ENCODE data around the gene JPH2. TPM values are rescaled to one million over a fixed set of nuclear protein-coding genes. Genes with fewer than 3 reads are reported as not detected.

JPH2 gene
- total and polyA plus RNA-seq, 10 of the 15 experiments (the other 5 are each of a cell fraction or from before 2014, with no cell fraction given): 0.16 TPM; not detected in 9

GRCh38 chr20:44085616-44086434, 101.2 kb downstream of the JPH2 start:
- Histone ChIP-seq H3K27ac (ENCODE audit: control insufficient read depth, insufficient read depth) (no peak overlapping the region), H3K4me1 (ENCODE audit: control insufficient read depth, insufficient read depth, low read length) (peaks cover 8% of the 10 kb centered on the region), H3K36me3 (ENCODE audit: control insufficient read depth in 2 of 2, insufficient read depth in 2 of 2, low read length in 1 of 2) (no peaks in the 10 kb centered on the region), H3K9ac (ENCODE audit: control insufficient read depth, insufficient read depth, low read length) (no peak overlapping the region), H2AFZ (ENCODE audit: control insufficient read depth, low read depth, low read length) (no peak overlapping the region), H3K79me2 (ENCODE audit: control insufficient read depth, insufficient read depth, low read length) (no peaks in the 10 kb centered on the region), H3K4me3 (no peak overlapping the region), H3K9me3 (replicated peaks; ENCODE audit: control insufficient read depth, insufficient read depth, low read length) (no peaks in the 10 kb centered on the region), H3K27me3 (replicated peaks in 1 of 2; ENCODE audit: control insufficient read depth in 2 of 2, insufficient read depth in 2 of 2, low read length in 1 of 2) (no peaks in the 10 kb centered on the region), H3K4me2 (ENCODE audit: control insufficient read depth, insufficient read depth) (no peak overlapping the region), H4K20me1 (ENCODE audit: control insufficient read depth, insufficient read depth) (no peaks in the 10 kb centered on the region)
- SMC1A ChIA-PET (ENCODE audit: uncharacterized antibody, unreplicated experiment): no interaction called here
- DNase-seq (ENCODE audit: low read depth, low spot score) (no peak), ATAC-seq (no peak), FAIRE-seq (no peak)
- intact Hi-C loops (cut with micrococcal nuclease; ENCODE audit: unreplicated experiment) (no loop called here), in situ Hi-C loops (cut with MboI) (no loop called here)
- CTCF ChIA-PET: interaction anchor here (0.7 to 2.2 kb wide), 4 partner anchors 336 to 548 kb away, joined by 3 to 5 read pairs (median 4); no protein-coding TSS in a partner anchor
- POLR2A ChIA-PET: interaction anchor here (0.6 kb wide), 1 partner anchor 413 kb away, joined by 3 read pairs; no protein-coding TSS in a partner anchor
- WGBS (ENCODE audit: insufficient coverage, insufficient replicate concordance, low lambda C conversion rate, missing lambda C conversion rate): 60% methylated on average over 17 of the region's 17 CpGs
- no TSS peak for BruUV-seq (replicated peaks)
- RAD21 ChIA-PET (ENCODE audit: unreplicated experiment): no interaction called here
- no peak for TF ChIP-seq ZNF274 (IDR thresholded peaks at IDR 0.05; ENCODE audit: insufficient read depth, insufficient read length)
- no peak for TF ChIP-seq SP1 (IDR thresholded peaks at IDR 0.05; ENCODE audit: low read depth, low read length)
- no peak for TF ChIP-seq CHD4 (IDR thresholded peaks at IDR 0.05)
- TF ChIP-seq CEBPZ (IDR thresholded peaks at IDR 0.05; ENCODE audit: low read depth, low read length): no peak
- no peak for TF ChIP-seq EP300 (IDR thresholded peaks at IDR 0.05; ENCODE audit: borderline replicate concordance in 1 of 2, control insufficient read depth in 1 of 2, low read depth in 2 of 2, low read length in 2 of 2)
- TF ChIP-seq POLR2AphosphoS2 (IDR thresholded peaks at IDR 0.05; ENCODE audit: low read depth, low read length): no peak
- TF ChIP-seq CBX5 (IDR thresholded peaks at IDR 0.05; ENCODE audit: low read depth): no peak
- TF ChIP-seq ATF3 (IDR thresholded peaks at IDR 0.05; ENCODE audit: borderline replicate concordance, extremely low read depth, low read depth, low read length): no peak
- no peak for TF ChIP-seq IRF4 (IDR thresholded peaks at IDR 0.05; ENCODE audit: low read depth, low read length)
- no peak for TF ChIP-seq JUND (IDR thresholded peaks at IDR 0.05; ENCODE audit: low read depth, low read length)
- no peak for TF ChIP-seq SUZ12 (IDR thresholded peaks at IDR 0.05; ENCODE audit: unreplicated experiment)
- no peak for TF ChIP-seq PKNOX1 (IDR thresholded peaks at IDR 0.05)
- TF ChIP-seq NR2F1 (conservative IDR thresholded peaks at IDR 0.05): no peak
- TF ChIP-seq USF2 (IDR thresholded peaks at IDR 0.05; ENCODE audit: borderline replicate concordance, low read depth, low read length): no peak
- no peak for TF ChIP-seq MYC (IDR thresholded peaks at IDR 0.05; ENCODE audit: insufficient read depth, insufficient read length, insufficient replicate concordance, low read length, severe bottlenecking)
- no peak for TF ChIP-seq MYB (IDR thresholded peaks at IDR 0.05; ENCODE audit: borderline replicate concordance, low read depth, low read length)
- TF ChIP-seq SMAD5 (IDR thresholded peaks at IDR 0.05; ENCODE audit: low read depth): no peak
- TF ChIP-seq ZNF622 (IDR thresholded peaks at IDR 0.05): no peak
- TF ChIP-seq NBN (IDR thresholded peaks at IDR 0.05): no peak

Measured in GM12878 (cell line).